Measurements from ENCODE around the gene ABHD16B.
"Not testable (repeated sequence)": the region's sequence is repeated elsewhere in the genome, so short reads cannot be mapped to it uniquely, and the experiment has no call there.

Gene ABHD16B

DNA sequence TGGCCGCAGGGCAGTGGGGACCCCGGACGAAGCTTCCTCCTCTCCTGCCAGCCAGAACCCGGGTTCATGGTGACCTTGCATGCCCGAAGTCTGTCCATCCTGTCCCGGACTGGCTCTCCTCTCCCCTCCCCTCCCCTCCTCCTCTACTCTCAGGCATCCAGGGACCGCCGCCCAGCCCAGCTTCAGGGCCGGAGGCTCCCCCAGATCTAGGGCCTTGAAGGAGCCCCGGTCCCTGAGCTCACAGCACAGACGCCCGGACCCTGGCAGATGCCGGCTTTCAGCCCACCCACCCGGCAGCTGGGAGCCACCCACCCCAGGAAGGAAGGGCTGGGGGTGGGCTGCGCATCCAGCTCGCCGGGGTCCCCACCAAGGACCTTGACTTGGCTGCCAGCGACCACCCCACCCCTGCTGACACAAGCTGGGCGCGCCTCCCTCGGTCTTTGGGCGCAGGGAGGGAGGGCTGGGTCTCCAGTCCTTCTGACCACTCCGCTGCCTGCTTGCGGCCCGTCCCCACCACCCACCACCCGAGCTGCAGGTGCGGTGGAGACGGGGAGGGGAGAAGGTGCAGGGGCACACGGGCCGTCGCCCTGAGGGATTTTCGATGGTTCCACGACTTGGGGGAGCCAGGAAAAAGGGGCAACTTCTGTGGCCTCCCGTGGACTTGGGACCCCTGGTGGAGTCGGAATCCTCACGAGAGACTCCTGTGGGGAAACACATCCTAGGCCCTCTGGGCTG, 5.8 kb upstream of the ABHD16B start:
- DNase-seq (ENCODE audit: low spot score), result no peak

DNA sequence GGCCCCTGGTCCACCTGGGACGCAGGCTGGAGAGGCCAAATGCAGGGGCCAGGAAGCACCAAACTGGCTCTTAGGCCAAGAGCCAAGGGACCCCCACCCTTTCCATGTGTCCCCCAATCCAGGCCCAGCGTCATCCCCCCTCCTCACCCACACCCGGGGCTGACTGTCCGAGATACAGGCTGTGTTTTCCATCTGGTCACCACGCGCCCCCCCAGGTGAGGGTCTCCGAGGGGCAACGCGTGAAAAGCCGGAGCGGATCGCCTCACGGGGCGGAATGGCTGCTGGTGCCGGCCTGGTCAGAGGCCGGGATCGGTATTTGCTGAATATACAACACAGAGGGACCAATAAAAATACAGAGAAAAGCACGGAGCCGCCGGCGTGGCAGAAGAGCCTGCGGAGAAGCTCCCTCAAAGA, 5.2 kb upstream of the ABHD16B start:
- no peak for DNase-seq (ENCODE audit: low spot score)

- no peak for DNase-seq (ENCODE audit: low spot score)
Observed at GRCh38 chr20:63857764-63858392, 3.4 kb upstream of the ABHD16B start.

DNA sequence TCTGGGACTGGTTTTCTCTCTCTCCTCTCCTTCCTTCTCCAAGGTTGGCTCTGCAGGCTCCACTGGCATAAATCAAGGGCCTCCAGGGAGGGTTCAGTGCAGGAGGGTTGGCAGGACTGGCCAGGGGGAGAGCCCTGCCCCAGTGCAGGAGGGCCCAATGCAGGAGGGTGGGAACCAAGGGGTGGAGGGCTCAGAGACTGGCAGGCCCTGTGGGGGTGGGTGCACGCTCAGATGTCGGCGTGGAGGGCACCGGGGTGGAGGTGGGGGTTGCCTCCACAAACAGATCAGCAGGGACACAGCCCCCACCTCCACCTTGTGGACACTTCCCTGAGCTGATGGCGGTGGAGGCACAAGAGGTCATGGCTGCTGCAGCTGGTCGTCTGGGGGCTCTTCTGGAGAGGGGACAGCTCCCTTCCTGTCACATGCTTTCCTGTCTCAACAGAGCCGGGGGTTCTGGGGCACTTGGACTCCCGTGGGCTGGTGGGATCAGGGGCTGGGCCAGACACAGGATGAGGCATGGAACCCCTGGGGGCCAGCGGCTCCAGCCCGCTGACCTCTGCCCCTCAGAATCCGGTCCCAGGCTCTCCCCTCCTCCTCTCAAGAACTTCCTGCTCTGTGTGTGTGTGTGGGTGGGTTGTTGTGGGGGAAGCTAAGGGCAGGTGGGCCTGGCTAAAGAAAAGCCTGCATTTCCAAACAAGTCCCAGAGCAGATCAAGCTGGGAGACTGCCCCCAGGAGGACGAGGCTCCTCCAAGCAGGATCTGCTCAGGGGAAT, 2.7 kb upstream of the ABHD16B start:
- DNase-seq (ENCODE audit: low spot score), result no peak

DNA sequence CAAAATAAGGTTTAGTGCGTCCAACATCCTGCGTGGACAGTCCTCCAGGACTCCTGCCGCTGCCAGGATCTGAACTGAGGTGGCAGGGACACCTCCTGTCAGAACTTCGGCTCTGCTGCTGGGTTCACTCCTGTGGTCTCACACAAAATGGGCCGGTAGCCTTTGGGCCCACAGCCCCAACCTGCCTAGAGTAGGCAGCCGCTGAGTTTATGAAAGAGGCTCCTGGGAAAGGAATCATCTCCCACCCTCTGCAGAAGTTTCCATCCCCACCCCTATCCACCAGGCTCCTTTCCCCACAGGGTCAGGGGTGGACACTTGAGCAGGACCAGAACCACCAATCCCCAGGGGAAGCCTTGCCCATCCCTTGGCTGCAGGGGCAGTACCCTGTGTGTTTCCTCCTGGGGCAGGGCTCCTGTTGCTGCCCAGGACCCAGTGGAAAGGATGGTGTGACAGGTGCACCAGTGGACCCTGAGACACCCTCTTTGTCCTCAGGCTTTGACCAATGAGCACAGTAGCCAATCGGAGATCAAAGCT, 2.1 kb upstream of the ABHD16B start:
- no peak for DNase-seq (ENCODE audit: low spot score)

- DNase-seq (ENCODE audit: low spot score), result no peak
Observed at GRCh38 chr20:63860325-63861051, 810 bp upstream of the ABHD16B start.

GRCh38 chr20:63861981-63862901, 943 bp downstream of the ABHD16B start:
- no peak for DNase-seq (ENCODE audit: low spot score)

DNA sequence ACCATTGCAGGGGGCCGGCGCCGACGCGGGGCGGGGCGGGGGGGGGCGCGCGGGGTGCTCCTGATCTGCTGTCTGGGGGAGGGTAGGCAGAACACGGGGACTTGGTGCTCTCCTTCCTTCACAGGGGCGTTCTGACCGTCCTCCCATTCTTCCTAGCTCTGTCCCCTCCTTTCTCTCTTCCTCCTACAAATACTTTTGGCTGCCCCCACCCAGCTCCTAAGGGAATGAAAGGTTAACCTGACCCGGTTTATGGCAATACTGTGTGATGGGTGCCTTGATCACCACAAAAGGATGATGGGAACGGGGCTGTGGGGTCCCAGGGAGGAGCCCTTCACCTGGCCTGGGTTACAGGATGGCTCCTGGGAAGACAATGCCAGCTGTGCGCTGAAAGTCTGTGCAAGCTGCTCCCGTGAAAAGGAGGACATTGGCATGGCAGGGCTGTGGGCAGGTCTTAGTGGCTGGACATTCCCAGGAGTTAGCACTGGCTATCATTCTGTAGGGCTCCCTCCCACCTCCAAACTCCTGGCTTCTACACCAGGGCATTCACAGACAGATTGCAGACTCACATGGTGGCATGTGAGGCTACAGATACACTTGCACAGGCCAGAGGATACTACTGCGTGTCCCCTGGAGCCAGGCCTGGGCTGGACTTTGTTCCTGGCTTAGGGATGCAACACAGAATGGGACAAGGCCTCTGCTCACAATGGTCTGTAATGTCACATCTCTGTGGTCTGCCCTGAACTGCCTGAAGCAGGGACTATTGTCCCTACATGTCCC, 1.9 kb downstream of the ABHD16B start:
- DNase-seq (ENCODE audit: low spot score), result no peak

GRCh38 chr20:63863798-63864544, 2.7 kb downstream of the ABHD16B start:
- peak; percentile 60 for DNase-seq (ENCODE audit: low spot score)

DNA sequence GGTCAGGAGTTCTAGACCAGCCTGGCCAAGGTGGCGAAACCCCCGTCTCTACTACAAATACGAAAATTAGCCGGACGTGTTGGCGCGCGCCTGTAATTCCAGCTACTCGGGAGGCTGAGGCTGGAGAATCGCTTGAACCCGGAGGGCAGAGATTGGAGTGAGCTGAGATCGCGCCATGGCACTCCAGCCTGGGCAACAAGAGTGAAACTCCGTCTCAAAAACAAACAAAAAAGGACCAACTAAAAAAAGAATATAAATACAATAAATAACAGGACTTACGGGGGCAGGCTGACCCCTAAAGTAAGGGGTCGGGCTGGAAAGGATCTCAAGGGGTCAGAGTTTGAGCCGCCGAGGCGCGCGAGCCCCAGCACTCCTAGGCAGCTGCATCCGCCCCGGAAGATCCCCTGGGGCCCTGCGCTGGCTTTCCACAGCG, 3.3 kb downstream of the ABHD16B start:
- no peak for DNase-seq (ENCODE audit: low spot score)

GRCh38 chr20:63864978-63865640, 3.8 kb downstream of the ABHD16B start, which contains the start of gene TPD52L2:
TSS of gene TPD52L2 (plus strand) at chr20:63865270. CDS start at chr20:63865366, 96 bp downstream.
- peak; percentile 97 for DNase-seq (ENCODE audit: low spot score)

DNA sequence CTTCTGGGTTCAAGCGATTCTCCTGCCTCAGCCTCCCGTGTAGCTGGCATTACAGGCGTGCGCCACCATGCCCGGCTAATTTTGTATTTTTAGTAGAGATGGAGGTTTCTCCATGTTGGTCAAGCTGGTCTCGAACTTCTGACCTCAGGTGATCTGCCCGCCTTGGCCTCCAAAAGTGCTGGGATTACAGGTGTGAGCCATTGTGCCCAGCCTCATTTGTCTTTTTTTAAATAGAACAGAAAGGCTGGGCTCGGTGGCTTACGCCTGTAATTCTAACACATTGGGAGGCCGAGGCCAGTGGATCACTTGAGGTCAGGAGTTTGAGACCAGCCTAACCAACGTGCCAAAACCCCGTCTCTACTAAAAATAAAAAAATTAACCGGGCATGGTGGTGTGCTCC, 5.7 kb downstream of the ABHD16B start:
- DNase-seq (ENCODE audit: low spot score), result not testable (repeated sequence)

- DNase-seq (ENCODE audit: low spot score), result no peak
Observed at GRCh38 chr20:63868264-63868663, 7.0 kb downstream of the ABHD16B start.

DNA sequence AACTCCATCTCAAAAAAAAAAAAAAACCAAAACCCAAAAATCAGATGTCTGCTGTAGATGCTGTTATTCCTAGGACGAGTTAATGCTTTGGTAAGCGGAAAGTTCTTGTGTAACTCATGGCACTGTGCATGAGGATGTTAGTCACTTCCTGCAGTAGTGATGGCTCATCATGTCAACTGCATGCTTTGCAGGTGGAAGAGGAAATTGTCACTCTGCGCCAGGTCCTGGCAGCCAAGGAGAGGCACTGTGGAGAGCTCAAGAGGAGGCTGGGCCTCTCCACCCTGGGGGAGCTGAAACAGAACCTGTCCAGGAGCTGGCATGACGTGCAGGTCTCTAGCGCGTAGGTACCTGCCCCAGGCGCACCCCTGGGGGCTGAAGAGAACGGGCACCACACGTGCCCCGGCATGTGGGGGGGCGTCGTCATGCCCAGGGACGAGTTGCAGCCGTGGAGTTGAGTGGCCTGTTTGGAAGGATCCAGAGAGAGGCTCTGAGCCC, 12.2 kb downstream of the ABHD16B start:
- peak; percentile 21 for DNase-seq (ENCODE audit: low spot score)

- DNase-seq (ENCODE audit: low spot score), result not testable (repeated sequence)
Observed at GRCh38 chr20:63874241-63874640, 12.9 kb downstream of the ABHD16B start.

GRCh38 chr20:63876489-63877036, 15.3 kb downstream of the ABHD16B start:
- DNase-seq (ENCODE audit: low spot score), result no peak

- DNase-seq (ENCODE audit: low spot score), result no peak
Observed at GRCh38 chr20:63877755-63878470, 16.6 kb downstream of the ABHD16B start.

All from globus pallidus (tissue), 1 donor.